ENCODE results near the gene AJAP1.

AJAP1 gene

DNA sequence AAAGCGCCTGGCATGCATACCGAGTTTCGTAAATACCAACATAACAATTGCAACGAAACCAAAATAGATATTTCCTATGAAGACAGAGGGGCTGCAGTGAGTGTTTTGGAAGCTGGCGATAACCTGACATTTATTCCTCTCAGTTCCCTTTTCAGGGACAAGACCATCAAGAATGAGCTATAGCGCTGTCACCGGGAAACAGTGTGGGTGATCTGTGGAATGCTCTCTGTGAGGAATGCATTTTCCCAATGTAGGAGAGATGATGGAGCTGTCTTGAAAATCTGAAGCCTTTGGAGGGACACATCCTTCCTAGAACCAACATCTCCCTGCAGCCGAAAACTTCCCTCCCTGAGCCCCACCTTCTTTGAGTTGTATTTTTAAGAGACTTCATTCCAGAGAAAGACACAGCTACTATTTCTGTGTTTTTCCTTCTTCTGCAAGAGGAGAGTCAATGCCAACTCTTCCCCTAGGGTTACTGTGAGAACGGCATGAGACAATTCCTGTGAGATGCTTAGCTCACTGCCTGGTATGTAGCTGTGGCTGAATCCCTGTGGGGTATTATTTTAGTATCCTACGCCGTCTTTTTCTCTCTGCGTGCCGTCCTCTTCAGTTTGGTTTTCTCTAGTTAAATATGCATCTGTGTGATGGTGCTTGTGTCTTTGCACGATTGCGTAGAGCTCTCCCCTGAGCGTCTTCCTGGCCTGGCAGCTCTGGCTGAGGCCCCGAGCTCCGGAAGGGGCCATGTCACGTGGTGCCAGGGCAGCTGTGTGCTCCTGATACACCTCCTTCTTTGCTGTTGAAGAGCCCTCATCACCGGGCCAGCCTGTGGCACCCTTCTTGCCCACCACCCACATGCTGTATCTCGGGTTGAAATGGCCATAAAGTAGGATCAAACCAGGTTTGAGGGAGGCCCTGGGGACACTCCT is 45.2 kb downstream of the AJAP1 start:
- no peak for DNase-seq (ENCODE audit: low read depth in 2 of 2)

DNA sequence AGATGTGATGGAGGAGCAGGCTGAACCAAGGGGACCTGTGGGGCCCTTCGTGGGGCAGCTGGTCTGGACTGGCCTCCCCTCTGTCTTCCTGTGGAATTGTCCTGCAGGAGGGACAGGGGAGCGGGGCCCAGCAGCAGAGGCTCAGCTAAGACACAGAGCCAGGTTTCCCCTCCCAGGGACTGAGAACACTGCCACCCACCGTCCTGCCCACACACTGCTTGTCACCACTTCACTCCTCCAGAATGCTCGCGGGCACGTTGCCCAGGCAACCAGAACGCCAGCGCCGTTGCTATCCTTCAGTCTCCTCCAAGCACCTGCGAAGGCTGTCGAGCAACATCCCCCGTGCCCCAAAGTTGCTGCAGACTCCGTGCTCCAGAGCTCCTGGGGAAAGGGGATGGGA is 46.4 kb downstream of the AJAP1 start:
- no peak for DNase-seq (ENCODE audit: low read depth in 2 of 2)

DNA sequence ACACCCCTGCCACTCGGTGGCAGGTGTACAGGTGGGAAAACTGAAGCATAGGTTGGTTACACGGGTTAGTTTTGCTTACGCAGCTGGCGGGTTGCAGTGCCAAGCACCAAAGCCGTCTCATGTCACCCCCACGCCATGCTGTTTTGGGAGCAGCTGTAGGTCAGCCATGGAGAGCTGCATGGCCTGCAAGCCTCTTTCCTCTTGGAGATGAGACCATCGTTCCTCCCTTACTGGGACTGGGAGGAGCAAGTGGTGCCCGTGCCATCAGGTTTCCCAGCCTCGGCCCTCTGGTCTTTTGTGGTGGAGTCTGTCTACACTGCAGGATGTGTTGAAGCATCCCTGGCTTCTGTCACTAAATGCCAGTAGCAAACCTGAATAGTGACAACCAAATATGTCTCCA is 46.9 kb downstream of the AJAP1 start:
- no peak for DNase-seq (ENCODE audit: low read depth in 2 of 2)

DNA sequence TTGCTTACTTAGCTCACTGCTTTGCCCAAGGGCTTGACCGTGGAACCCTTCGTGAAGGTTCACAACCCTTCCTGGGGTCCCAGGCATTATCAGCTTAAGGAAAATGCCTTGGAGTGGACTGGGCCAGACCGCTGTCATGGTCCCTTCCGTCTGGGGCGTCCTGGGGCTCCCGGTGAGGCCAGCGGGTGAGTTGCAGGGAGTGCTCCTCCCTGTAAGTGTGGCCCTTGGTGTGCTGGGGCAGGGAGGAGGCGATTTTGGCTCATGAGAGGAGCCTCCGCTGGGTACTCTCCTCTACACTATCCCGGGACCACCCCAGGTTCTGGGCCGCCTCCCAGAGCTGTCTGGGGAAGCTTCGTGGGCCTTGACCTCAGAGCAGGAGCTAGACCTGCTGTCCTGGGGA is 48.1 kb downstream of the AJAP1 start:
- DNase-seq (ENCODE audit: low read depth in 2 of 2): no peak

DNA sequence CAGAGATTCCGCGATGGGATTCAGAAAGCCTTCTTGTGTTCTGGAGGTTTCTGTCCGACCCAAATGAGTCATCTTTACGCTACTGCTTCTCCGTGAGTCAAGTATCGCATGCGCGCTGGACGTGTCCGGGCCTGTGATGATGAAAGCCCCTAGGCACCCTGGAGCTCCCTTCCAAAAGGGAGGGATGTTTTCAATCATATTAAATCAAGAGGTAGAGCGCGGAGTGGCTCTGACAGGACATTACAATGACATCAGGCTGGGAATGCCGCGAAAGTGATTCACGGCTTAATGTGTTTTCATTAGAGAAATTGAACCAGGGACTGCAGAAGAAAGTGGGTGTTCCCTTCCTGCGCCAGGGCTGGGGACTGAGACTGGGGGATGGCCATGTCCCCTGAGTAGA is 48.5 kb downstream of the AJAP1 start:
- DNase-seq (ENCODE audit: low read depth in 2 of 2): no peak

DNA sequence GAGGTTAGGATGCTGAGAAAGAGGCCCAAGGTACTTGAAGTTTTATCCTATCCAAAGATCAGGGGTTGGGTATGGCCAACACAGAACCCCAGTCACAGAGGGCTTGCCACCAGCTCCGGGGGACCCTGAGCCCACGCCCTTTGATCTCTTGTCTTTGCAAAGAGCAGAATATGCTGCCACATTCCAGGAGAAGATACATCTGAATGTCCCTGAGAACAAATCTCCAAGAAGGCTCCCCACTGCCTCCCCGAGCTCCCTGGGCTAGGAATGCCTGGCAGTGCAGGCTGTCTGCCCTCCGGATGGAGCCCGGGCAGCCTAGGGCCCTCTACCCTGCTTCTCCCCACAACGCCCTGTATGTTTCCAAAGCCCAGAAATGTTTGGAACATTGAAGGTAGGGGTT is 49.2 kb downstream of the AJAP1 start:
- no peak for DNase-seq (ENCODE audit: low read depth in 2 of 2)

DNA sequence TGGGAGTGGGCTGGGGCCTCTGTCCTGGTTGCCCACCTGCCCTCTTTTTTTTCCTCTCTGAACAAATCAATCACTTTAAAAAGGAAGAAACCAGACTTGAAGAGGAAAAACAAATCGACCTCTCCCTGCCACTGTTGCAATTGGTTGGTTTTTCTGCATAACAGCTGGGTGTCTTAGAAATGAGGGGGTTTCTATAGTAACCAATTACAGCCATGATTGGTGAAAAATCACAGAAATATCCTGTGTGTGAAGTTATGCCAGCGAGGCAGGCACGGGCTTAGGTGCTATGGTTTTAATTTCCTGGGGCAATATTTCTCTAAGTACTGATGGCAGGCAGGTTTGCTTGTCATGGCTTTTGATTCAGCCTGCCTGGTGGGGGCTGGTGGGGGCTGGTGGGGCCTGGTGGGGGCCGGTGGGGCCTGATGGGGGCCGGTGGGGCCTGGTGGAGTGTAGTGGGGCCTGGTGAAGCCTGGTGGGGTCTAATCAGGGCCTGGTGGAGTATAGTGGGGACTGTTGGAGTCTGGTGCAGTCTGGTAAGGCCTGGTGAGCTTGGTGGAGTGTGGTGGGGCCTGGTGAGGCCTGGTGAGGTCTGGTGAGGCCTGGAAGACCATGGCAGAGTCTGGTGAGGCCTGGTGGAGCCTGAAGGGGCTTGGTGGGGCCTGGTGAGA is 54.6 kb downstream of the AJAP1 start:
- no peak for DNase-seq (ENCODE audit: low read depth in 2 of 2)

DNA sequence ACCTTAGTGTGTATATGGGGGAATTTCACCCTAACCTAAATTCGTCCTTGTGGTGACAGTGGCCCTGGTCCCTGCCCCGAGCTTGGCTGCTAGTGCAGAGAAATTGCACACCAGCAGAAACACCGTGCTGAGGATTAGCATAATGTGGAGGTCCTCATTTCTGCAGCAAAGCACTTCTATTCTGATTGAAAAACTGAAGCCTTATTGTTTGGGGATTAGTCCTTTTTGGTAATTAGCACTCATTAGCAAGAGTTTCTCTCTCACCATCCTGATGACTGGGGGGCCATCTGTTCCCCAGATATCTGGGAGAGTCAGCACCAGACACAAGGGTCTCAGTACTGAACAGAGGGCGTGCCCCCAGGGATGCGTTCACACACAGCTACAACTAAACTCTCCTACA is 55.2 kb downstream of the AJAP1 start:
- no peak for DNase-seq (ENCODE audit: low read depth in 2 of 2)

DNA sequence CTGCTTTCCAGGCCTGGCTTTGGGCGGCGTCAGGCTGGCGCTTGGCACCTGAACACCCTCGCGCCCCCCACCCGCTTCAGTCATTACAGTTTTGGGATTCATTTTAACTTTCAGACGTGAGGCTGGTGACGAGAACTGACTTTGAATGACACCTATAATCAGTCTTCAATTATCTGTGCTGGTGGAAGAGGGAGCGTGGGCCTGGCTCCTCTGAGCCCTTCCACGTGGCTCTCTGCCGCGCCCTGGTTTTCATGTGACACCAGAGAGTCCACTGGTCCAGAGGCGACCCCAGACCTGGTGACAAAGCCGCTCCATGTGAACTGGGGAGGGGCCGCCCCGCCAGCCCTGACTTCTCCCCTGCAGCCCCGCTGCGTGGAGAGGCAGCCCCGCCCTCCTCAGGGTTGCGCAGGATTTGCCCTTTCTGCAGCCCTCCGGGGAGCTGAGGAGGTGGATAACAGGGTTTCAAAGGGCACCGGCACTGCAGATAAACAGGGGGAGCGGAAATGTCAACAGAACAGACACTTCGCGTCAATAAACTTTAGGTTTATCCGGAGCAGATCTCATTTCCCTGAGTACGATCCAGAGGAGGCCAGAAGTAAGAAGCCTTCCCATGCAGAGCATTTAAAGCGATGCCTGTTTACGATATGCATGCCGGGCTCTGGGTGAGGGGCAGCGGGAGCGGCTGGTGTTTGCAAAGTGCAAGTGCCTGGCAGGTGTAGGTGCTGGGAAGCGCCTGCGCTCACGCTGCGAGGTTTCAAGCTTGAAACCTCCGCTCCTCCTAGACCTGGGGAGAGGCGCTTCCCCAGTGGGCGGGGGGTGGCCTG is 56.4 kb downstream of the AJAP1 start:
- DNase-seq (ENCODE audit: low read depth in 2 of 2): no peak

DNA sequence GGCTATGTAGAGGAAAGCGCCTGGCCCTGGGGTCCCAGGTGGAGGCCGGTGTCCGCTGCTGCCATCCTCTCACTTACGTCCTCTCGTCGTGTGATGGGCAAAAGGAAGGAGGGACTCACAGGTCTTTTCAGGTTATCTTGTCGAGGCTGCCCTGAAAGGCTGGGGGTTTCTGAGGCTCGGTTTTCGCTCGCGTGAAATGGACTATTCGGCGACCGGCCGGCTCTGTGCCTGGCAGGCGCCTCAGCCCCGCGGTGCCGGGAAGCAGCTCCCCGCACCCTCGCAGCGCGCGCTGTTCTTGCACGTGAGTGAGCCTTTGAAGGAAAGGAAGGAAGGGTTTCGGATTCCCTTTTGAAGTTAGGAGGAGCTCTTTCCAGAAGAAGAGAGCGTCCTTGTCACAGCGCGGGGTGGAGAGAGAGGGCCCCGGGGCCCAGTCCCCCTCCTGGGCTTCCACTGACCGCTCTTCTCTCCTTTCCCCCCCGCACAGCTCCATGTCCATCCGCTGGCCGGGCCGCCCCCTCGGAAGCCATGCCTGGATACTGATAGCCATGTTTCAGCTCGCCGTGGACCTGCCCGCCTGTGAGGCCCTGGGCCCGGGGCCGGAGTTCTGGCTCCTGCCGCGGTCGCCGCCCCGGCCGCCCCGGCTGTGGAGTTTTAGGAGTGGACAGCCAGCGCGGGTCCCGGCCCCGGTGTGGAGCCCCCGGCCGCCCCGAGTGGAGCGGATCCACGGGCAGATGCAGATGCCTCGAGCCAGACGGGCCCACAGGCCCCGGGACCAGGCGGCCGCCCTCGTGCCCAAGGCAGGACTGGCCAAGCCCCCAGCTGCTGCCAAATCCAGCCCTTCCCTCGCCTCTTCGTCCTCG is 57.2 kb downstream of the AJAP1 start:
- DNase-seq (ENCODE audit: low read depth in 2 of 2): no peak

DNA sequence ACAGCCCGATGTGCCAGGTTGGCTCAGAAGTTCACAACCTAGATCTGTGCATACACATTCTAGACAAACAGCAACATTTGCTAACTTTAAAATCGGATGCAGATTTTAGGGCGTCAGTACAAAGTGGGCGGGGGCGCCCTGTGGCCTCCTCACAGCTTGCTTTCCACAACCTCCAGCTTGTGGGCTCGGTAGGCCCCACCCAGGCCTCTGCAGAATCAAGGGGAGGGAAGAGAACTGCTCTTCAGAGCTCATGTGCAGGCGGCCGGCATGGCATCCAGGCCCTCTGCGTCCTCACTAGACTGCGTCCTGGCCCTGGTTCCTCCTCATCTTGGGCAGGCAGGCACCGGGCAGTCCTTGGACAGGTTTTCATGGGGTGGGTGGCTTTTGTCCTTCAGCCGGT is 59.3 kb downstream of the AJAP1 start:
- DNase-seq (ENCODE audit: low read depth in 2 of 2): no peak

DNA sequence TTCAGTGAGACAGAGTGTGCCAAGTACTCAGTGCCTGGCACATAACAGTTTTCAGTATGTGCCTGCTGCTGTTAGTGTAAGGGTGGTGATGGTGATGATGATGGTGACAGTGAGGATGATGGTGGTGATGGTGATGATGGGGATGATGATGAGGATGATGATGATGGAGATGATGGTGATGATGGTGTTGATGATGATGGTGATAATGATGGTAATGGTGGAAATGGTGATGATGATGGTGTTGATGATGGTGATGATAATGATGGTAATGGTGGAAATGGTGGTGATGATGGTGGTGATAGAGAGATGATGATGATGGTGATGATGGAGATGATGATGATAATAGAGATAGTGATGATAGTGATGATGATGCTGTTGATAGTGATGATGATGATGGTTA is 62.0 kb downstream of the AJAP1 start:
- DNase-seq (ENCODE audit: low read depth in 2 of 2): no peak

DNA sequence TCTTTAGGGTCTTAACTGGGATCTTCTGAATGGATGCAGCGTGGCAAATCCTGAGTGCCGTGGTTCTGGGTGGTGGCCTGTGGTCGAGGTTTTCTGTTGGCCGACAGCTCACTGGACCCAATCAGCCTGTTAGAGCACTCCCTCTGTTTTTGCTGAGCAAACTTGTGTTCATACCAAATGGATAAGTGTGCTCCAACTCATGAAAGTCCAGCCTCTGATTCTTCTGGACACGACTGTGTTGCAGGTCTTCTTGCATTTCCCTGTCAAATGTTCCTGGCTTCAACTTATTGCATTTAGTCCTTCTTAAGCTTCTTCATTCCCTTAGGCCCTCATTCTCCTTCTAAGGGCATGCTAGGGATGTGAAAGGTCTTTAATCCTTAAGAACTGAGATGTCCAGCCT is 63.7 kb downstream of the AJAP1 start:
- no peak for DNase-seq (ENCODE audit: low read depth in 2 of 2)

DNA sequence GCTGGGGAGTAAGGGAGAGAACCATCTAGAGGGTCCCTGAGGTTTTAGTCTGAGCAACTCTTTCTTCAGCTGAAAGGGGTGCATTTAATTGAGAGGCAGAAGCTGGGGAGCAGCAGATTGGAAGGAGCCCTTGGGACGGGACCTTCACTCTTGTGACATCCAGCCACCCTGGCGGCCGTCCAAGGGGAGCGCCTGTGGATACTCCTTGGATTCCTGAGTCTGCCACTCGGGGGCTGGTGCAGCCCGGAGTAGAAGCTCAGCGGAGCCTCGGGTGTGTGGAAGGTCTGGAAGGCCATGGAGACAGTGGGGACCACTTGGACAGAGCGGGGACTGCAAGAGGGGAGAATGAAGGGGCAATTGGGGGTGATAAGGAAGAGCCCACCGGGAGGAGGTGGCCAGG is 68.7 kb downstream of the AJAP1 start:
- no peak for DNase-seq (ENCODE audit: low read depth in 2 of 2)

DNA sequence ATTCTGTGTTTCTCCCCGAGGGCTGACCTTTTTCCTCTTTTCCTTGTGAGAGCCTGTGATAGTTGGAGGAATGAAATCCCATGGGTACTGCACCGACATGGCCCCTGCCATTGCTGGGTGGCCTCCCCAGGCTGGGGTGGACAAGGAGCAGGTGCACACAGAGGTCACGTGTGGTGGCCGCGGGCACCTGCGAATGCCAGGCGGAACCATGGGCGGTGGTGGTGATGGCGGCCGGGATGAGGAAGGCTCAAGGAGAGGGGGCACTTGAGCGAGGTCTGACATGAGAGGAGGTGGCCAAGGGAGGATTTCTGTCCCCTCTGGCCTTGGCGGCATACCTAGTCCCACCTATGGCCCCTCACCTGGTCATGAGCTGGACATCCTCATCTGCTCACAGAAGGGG is 69.6 kb downstream of the AJAP1 start:
- no peak for DNase-seq (ENCODE audit: low read depth in 2 of 2)

DNA sequence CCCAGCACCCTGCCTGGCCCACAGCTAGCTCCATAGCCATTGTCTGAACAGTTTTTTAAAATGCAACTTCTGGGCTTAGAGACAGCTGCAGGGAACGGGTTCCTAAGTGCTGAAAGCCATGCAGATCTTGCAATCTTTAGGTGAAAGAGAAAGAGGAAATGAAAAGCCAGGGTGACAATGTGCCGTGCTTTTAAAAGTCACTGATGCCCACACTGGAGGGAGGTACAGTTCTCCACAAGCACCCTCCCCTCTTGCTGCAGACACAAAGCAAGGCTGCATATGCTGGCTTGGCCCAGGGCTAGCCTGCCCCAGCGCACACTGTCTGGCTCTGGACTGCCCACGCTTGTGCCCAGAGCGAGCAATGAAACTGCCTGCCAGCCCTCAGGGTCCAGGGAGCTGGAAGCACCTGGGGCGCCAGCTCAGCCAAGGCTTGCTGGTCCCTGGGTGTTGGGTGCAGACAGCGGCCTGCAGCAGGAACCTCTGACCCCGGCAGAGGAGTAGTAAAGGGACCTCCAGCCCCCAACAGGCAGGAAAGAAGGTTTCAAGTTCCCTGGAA is 70.4 kb downstream of the AJAP1 start:
- no peak for DNase-seq (ENCODE audit: low read depth in 2 of 2)

DNA sequence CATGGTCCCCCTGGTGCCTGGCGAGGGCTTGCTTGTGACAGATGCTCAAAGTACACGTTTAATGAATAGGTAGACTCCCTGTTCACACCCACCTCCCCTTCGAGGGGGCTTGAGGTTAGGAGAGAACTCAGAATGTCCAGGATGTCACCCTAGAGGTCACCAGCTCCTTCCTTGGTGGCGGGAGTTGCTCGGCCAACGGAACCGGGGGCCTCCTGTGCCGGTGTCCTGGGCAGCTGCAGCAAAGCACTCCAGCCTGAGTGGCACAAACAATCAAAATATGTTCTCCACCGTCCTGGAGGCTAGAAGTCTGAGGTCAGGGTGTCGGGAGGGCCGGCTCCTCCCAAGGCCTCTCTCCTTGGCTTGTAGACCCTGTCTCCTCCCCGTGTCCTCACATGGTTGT is 71.0 kb downstream of the AJAP1 start:
- DNase-seq (ENCODE audit: low read depth in 2 of 2): no peak

DNA sequence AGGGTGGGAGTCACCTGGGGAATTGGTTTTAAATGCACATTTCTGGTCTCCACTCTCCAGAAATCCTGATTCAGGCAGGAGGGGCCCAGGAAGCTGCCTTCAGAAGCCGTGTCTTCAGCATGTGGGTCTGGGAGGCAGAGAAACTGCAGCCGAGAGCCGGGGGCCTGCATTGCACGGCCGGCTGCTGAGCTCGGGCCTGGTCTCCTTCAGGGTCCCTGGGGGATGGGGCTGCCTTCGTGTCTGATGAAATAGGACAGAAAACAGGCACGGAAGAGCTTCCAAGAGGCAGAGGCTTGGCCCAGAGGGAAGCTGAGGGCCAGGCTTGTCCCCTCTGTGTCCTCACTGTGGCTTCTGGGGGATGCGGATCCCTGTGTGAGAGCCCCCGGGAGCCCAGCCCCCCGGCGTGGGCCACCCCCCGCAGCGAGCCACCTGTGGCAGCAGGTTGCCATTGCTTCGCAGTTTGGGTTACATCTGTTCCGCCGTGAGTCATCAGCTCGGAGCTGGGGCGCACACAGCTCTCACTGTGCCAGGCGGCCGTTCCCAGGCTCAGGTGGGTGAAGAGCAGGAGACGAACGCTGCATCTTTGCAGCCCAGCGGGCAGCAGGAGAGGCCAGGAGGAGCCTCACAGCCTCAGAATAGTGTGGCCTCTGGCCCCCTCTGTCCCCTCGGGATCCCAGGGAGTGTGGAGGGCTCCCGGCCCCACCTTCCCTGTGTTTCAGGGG is 72.4 kb downstream of the AJAP1 start:
- no peak for DNase-seq (ENCODE audit: low read depth in 2 of 2)

DNA sequence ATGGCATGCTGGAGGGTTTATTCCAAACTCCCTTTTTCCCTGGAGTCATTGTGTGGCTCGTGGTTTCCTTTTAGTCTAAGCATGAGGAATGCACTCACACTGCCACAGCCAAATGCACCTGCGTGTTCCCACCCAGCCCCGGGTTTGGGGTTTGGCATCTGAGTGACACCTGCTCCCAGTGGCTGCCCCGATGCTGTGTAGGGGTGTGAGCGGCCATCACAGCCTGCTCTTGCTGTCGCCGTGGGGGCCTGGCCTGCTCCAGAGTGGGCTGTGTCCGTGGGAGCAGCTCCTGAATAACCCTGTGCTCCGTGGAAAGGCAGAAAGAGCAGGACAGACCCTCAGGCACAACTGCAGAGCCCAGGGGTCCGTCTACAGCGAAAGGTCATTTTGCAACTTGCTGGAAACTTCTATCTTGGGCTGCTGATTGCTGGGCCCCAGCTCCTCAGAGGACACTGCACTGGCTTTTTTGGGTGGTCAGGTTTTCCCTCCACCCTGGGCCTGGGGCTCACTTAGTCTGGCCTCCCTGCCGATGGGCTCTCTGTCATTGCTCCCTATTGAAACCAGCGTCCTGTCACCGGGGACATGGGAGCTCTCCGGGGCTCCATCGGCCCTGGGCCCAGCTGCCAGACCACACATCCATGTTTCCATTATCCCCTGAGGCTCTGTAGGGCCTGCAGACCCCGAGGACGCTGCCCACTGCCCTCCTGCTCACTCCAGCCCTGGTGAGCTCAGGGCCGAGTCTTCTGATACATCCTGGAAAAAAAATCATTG is 74.1 kb downstream of the AJAP1 start:
- DNase-seq (ENCODE audit: low read depth in 2 of 2): no peak

DNA sequence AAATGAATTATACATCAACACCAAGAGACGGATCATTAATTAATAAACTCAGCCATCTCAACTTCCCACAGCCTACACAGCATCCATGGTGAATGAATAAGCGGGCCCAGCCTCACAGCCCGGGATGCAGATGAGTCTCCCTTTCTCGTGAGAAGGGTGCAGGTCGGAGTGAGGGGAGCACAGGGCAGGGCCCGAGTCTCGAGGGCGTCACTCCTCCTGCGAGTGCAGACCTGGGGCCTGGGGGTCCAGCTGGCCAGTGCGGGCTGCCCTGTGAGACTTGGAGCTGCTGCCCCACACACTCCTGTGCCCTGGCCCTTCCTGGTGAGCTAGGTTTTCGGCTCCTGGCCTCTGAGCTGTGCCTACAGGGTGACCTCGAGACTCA is 74.7 kb downstream of the AJAP1 start:
- no peak for DNase-seq (ENCODE audit: low read depth in 2 of 2)
